NCI-H1417 treated with DMSO at 0.1 percent for 48 hours (cell line): ENCODE measurements around the gene OSTM1.
"Not testable (repeated sequence)": the region's sequence is repeated elsewhere in the genome, so short reads cannot be mapped to it uniquely, and the experiment has no call there.

Experiments used
- DNase-seq: peaks from one replicate; lab custom pipeline; 2025; lab: John Stamatoyannopoulos, UW

The OSTM1 gene

DNA sequence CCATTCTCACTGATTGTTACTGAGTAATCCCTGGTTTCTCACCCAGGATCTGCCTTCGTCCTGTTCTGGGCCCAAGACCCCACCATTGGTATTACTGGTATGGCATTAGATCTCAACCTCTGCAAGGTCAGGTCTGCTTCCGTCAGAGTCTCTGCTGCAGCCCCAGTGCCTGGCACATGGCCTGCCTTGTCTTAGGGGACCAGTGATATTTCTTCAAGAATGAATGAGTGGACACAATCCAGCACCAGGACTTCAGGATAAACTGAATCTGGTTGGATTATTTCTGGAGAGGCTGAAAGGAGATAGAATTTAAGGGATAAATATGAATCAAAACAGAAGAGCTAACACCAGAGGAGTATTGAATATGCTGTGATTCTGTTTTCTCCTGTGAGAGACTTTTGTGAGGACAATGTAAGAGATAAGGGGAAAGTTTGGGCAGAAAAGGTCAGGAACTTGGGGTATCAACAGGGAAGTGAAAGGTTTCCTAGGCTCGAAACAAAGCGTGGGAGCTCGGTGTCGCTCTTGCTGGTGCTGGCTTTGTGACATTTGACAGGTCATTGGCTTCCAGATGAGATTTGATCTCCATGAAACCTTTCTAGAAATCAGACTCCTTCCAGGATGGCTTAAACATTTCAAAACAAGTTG lies 53.9 kb downstream of the OSTM1 start:
- no peak for DNase-seq

- DNase-seq, result not testable (repeated sequence)
Observed at GRCh38 chr6:108016283-108016682, 58.3 kb downstream of the OSTM1 start.

- no peak for DNase-seq
Observed at GRCh38 chr6:108013787-108014439, 60.6 kb downstream of the OSTM1 start.

- no peak for DNase-seq
Observed at GRCh38 chr6:108009894-108010293, 64.6 kb downstream of the OSTM1 start.

GRCh38 chr6:108009258-108009657 lies 65.3 kb downstream of the OSTM1 start:
- not testable (repeated sequence) for DNase-seq

GRCh38 chr6:108008363-108008762 lies 66.2 kb downstream of the OSTM1 start:
- DNase-seq, result no peak

- no peak for DNase-seq
Observed at GRCh38 chr6:108005961-108006360, 68.6 kb downstream of the OSTM1 start.

- DNase-seq, result no peak
Observed at GRCh38 chr6:108004861-108005260, 69.7 kb downstream of the OSTM1 start.

GRCh38 chr6:108002365-108003221 lies 71.9 kb downstream of the OSTM1 start:
- peak; percentile 20 for DNase-seq

DNA sequence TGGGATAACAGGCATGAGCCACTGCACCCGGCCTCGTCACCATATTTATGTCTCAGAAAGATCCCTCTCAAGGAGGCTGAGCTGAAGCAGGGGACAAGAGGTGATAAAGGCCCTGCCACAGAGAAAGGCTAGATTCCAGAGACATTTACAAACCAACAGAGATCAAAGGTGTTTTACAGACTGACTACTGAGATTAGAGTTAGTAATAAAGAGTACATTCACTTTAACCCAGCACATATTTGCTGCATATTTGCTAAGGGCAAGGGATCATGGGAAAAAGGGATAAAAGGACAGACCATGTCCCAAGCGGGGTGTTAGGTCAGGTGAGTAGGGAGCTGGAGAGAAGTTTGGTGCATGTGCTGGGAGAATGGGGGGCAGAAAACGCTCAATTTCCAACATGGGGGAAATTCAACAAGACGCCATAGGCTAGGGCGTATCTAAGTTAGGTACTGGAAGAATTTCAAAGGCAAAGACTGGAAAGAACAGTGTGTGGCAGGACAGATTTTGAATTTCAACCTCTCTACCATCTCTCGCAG lies 72.8 kb downstream of the OSTM1 start:
- DNase-seq, result no peak

- not testable (repeated sequence) for DNase-seq
Observed at GRCh38 chr6:108000259-108000658, 74.3 kb downstream of the OSTM1 start.

GRCh38 chr6:107999341-107999740 lies 75.2 kb downstream of the OSTM1 start:
- DNase-seq, result no peak

DNA sequence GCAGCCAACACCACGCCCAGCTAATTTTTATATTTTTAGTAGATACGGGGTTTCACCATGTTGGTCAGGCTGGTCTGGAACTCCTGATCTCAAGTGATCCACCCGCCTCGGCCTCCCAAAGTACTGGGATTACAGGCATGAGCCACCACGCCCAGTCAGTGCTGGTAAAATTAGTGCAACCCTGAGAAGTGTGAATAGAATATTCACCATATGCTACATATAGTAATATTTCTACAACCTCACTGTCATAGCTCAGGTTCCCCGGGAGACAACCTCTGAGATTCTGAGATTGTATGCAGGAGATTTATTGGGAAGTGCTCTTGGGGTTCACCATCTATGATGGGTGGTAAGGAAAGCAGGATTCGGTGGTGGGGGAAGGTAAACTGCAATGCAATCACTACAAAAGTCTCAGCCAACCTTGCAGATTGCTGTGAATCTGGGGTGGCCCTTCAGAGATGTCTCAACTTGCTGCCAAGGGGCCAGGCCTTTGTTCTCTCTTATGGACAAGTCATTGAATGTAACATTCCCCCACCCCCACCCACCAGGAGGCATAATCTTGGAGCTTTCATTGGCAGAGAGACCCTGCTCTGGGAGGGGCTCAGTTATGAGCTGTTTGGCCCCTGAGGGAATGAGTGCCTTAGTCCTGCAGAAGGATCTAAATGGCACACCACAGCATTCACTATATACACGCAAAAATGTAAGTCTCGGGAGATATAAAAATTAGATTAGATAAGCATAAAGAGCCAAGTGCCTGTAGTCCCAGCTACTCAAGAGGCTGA lies 82.6 kb downstream of the OSTM1 start:
- no peak for DNase-seq
